HG02938 (cell line): ENCODE data around the gene BCCIP.

Experiments used
- ATAC-seq: cut with Tn5 transposase; IDR thresholded peaks from one replicate; pipeline ENCODE4 v1.9.1; 2021; ENCODE audit warnings: mild to moderate bottlenecking, moderate library complexity; ENCODE audit not compliant: unreplicated experiment

The BCCIP gene

GRCh38 chr10:125883211-125883610 lies 59.9 kb downstream of the BCCIP start:
- ATAC-seq, result no peak
